ENCODE results near the gene WWOX.

The WWOX gene

DNA sequence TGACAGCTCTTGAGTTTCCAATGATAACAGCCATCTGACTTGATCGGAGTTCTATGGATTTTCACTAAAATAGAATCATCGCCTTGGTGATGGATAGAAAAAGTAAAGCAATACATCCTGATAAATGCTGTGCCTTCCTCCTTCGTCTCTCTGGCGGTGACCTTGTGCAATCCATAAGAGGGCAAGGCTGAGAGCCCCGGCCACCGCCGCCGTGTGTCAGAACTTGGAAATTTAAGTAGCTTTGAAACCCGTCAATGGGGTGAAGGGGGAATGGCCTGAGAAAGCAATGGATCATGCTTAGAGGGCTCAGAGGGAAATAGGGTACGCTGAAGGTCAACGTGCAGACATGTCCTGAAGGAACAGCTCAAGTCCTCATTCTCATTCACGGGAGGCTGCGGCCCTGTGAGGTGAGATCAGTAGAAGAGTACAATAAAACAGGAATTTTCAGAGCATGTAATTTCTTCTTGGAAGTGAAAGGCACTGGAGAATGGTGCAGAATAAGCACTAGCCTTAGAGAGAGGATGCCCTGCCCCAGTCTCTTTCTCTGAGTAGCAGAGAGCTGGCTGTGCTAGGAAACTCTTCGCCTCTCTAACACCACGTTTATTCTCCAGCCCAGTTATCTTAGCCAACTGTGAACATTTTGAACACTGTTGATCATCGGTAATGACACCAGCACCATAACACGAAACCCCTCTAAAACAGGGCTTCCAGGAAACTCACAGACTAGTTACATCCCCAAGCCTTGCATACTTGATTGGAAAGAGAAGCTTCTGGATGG lies 573.5 kb downstream of the WWOX start:
- Mint-ChIP-seq H3K4me1 (ENCODE audit: low read depth) (no peaks in the 10 kb centered on the region), H3K36me3 (ENCODE audit: low read depth) (no peaks in the 10 kb centered on the region), H3K9me3 (no peaks in the 10 kb centered on the region), H3K4me3 (no peak overlapping the region), H3K27me3 (ENCODE audit: low read depth) (no peaks in the 10 kb centered on the region), H3K27ac (no peak overlapping the region)
- no peak for DNase-seq (ENCODE audit: low spot score)

DNA sequence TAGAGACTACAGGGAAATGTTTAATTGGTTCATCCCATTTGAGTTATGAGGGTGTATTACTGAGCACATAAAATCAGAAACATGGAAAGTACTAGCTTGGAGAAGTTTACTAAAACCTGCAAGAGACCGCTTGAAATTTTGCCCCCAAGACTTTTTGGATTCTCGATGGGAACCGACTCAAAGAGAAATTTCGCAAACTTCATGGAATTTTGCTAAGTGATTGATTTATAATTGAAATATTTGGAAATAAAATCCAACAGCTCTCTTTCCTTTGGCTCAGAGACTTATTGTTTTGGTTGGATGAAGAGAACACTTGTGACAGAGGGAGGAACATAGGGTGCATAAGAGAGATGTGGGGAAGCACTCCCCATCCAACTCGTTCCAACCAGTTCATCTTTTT lies 574.4 kb downstream of the WWOX start:
- H3K27ac Mint-ChIP-seq = no peak overlapping the region
- no peaks in the 10 kb centered on the region for H3K9me3 Mint-ChIP-seq
- H3K4me1 Mint-ChIP-seq (ENCODE audit: low read depth) = no peaks in the 10 kb centered on the region
- no peaks in the 10 kb centered on the region for H3K36me3 Mint-ChIP-seq (ENCODE audit: low read depth)
- H3K27me3 Mint-ChIP-seq (ENCODE audit: low read depth) = no peaks in the 10 kb centered on the region
- no peak for DNase-seq (ENCODE audit: low spot score)
- H3K4me3 Mint-ChIP-seq = no peak overlapping the region

GRCh38 chr16:78675312-78675711 lies 575.9 kb downstream of the WWOX start:
- no peaks in the 10 kb centered on the region for H3K27me3 Mint-ChIP-seq (ENCODE audit: low read depth)
- no peaks in the 10 kb centered on the region for H3K36me3 Mint-ChIP-seq (ENCODE audit: low read depth)
- no peak for DNase-seq (ENCODE audit: low spot score)
- no peak overlapping the region for H3K4me3 Mint-ChIP-seq
- no peaks in the 10 kb centered on the region for H3K9me3 Mint-ChIP-seq
- no peak overlapping the region for H3K27ac Mint-ChIP-seq
- no peaks in the 10 kb centered on the region for H3K4me1 Mint-ChIP-seq (ENCODE audit: low read depth)

- Mint-ChIP-seq H3K27me3 (ENCODE audit: low read depth) (no peaks in the 10 kb centered on the region), H3K4me3 (no peak overlapping the region), H3K4me1 (ENCODE audit: low read depth) (no peaks in the 10 kb centered on the region), H3K9me3 (no peaks in the 10 kb centered on the region), H3K36me3 (ENCODE audit: low read depth) (no peaks in the 10 kb centered on the region), H3K27ac (no peak overlapping the region)
- no peak for DNase-seq (ENCODE audit: low spot score)
Measured at GRCh38 chr16:78675951-78676792, 576.7 kb downstream of the WWOX start.

- Mint-ChIP-seq H3K4me1 (ENCODE audit: low read depth) (no peaks in the 10 kb centered on the region), H3K27ac (no peak overlapping the region)
Measured at GRCh38 chr16:78677181-78677731, 577.8 kb downstream of the WWOX start.

GRCh38 chr16:78679546-78679945 lies 580.1 kb downstream of the WWOX start:
- H3K27ac Mint-ChIP-seq = no peak overlapping the region
- DNase-seq (ENCODE audit: low spot score) = no peak
- no peaks in the 10 kb centered on the region for H3K9me3 Mint-ChIP-seq
- no peaks in the 10 kb centered on the region for H3K4me1 Mint-ChIP-seq (ENCODE audit: low read depth)
- no peaks in the 10 kb centered on the region for H3K27me3 Mint-ChIP-seq (ENCODE audit: low read depth)
- H3K4me3 Mint-ChIP-seq = no peak overlapping the region
- H3K36me3 Mint-ChIP-seq (ENCODE audit: low read depth) = no peaks in the 10 kb centered on the region

More at GRCh38 chr16:78677181-78677731, 577.8 kb downstream of the WWOX start:
- Mint-ChIP-seq H3K9me3 (no peaks in the 10 kb centered on the region), H3K4me3 (no peak overlapping the region), H3K27me3 (ENCODE audit: low read depth) (no peaks in the 10 kb centered on the region), H3K36me3 (ENCODE audit: low read depth) (no peaks in the 10 kb centered on the region)
- no peak for DNase-seq (ENCODE audit: low spot score)

DNA sequence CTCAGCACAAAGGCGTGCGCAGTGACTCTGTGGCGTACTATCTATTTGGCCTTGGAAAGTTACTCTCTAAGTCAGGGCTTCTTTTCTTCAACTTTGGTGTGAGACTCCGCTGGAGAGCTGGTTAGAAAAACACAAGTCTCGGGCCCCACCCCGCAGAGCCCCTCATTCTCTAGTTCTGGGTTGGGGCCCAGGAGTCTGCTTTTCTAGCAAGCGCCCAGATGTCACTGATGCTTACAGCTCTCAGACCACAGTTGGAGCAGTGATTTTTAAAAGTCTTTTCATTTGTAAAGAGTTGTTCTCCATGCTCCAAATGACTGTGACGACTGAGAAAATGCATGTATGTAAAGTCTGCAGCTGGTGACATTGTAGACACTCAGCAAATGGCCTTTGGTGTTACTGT lies 582.3 kb downstream of the WWOX start:
- Mint-ChIP-seq H3K27me3 (ENCODE audit: low read depth) (no peaks in the 10 kb centered on the region), H3K9me3 (no peaks in the 10 kb centered on the region), H3K27ac (no peak overlapping the region), H3K36me3 (ENCODE audit: low read depth) (no peaks in the 10 kb centered on the region), H3K4me1 (ENCODE audit: low read depth) (no peaks in the 10 kb centered on the region), H3K4me3 (no peak overlapping the region)
- no peak for DNase-seq (ENCODE audit: low spot score)

DNA sequence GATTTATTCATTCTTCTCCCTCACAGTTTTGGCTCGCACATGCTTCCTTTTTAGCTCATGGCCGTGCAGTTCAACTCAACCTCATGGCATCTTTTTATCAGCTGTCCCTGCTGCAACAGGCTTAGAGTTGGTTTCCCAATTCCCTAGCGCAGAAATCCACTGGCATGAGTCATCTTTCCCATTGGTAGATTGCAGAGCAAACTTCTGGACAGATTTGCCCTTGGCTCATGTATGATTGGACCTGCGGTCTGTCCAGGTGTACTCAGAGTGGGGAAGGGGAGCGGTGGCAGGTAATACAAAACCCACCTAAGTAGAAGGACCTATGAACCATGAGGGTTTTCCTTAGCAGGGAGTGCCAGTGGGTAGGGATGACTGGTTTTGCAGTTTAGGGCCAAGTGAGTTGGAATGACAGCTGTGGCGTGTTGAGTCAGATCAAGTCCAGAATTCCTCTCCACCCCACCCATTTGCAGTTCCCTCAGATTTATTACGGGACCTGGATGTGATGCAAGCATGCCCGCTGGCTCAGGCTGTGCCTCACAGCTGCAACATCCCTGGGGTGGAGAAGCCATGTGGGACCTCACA lies 584.7 kb downstream of the WWOX start:
- no peak for DNase-seq (ENCODE audit: low spot score)

DNA sequence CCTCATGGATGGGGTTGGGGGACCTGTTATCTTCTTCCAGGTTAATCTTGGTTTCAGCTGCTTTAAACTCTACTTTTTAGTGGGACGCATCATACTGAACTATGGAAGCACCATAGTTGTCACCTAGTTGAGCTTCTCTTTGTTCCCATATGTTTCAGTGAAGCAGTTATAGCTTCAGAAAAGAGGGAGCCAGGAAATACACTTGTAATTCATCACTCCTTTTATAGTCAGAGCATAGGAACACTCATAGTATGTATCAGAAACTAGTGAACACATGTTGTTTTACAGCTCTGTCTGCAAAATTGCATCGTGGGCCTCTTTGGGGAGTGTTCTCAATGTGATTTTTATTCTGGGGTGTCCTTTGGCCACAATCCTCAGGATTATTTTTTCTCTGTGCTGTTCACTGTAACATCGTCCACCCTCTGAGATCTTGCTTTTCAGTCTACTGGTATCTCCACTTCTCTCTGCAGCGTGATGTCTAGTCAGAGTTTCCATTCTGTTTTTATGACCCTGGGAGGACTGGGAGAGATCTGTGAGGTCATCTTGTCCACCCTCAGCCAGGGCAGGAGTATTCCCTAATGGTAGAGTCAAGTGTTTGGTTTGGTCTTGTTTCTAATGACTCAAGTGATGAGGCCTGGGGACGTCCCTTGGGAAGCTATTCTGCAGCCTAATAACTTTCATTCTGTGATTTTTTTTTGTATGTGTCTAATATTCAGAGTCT lies 585.4 kb downstream of the WWOX start:
- no peak overlapping the region for H3K27ac Mint-ChIP-seq
- H3K36me3 Mint-ChIP-seq (ENCODE audit: low read depth) = no peaks in the 10 kb centered on the region
- no peaks in the 10 kb centered on the region for H3K9me3 Mint-ChIP-seq

More for the DNA sequence above, 584.7 kb downstream of the WWOX start:
- Mint-ChIP-seq H3K27ac (no peak overlapping the region), H3K9me3 (no peaks in the 10 kb centered on the region), H3K36me3 (ENCODE audit: low read depth) (no peaks in the 10 kb centered on the region), H3K4me1 (ENCODE audit: low read depth) (no peaks in the 10 kb centered on the region), H3K27me3 (ENCODE audit: low read depth) (no peaks in the 10 kb centered on the region), H3K4me3 (no peak overlapping the region)

DNA sequence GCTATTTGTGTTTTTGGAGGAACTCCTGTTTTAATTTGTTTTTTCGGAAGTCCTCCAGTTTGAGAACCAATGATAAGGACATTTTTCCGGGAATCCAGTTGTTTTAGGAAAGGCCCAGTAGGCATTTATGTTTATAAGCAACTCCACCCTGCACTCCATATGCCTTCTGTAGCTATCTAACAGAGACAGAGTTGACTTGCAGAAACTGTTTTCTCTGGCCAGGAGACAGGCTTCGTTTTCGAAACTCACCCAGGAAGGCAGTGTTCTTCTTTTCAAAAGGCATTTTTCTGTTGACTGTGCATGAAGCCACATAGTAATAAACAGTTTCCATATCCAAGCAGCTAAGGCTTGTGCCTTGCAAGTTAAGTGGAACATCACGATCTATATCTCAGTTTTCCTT lies 587.1 kb downstream of the WWOX start:
- H3K4me1 Mint-ChIP-seq (ENCODE audit: low read depth) = no peaks in the 10 kb centered on the region
- H3K27me3 Mint-ChIP-seq (ENCODE audit: low read depth) = no peaks in the 10 kb centered on the region
- H3K9me3 Mint-ChIP-seq = no peaks in the 10 kb centered on the region
- no peaks in the 10 kb centered on the region for H3K36me3 Mint-ChIP-seq (ENCODE audit: low read depth)
- no peak overlapping the region for H3K27ac Mint-ChIP-seq
- H3K4me3 Mint-ChIP-seq = no peak overlapping the region
- no peak for DNase-seq (ENCODE audit: low spot score)

More for the DNA sequence above, 585.4 kb downstream of the WWOX start:
- Mint-ChIP-seq H3K4me3 (no peak overlapping the region), H3K27me3 (ENCODE audit: low read depth) (no peaks in the 10 kb centered on the region), H3K4me1 (ENCODE audit: low read depth) (no peaks in the 10 kb centered on the region)
- DNase-seq (ENCODE audit: low spot score) = no peak

- Mint-ChIP-seq H3K4me3 (no peak overlapping the region), H3K36me3 (ENCODE audit: low read depth) (no peaks in the 10 kb centered on the region), H3K27me3 (ENCODE audit: low read depth) (no peaks in the 10 kb centered on the region), H3K4me1 (ENCODE audit: low read depth) (no peaks in the 10 kb centered on the region), H3K9me3 (no peaks in the 10 kb centered on the region), H3K27ac (no peak overlapping the region)
- no peak for DNase-seq (ENCODE audit: low spot score)
Measured at GRCh38 chr16:78689028-78689427, 589.6 kb downstream of the WWOX start.

DNA sequence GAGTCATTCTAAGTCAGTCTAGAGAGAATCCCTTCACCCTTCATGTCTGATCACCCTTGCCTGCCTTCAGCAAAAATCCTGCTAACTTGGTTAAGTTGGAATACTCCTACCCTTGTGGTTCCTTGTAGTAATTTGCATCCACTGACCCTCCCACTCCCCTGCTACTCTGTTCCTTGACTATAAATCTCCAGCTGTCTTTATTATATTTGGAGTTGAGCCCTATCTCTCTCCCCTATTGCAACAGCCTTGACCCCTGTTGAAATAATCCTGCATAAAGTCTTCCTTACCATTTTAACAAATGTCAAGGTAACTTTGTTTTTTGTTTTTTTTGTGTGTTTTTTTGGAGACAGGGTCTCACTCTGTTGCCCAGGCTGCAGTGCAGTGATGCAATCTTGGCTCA lies 590.1 kb downstream of the WWOX start:
- DNase-seq (ENCODE audit: low spot score) = no peak

GRCh38 chr16:78690510-78690909 lies 591.1 kb downstream of the WWOX start:
- no peaks in the 10 kb centered on the region for H3K27me3 Mint-ChIP-seq (ENCODE audit: low read depth)
- no peaks in the 10 kb centered on the region for H3K9me3 Mint-ChIP-seq
- no peak overlapping the region for H3K27ac Mint-ChIP-seq
- H3K4me3 Mint-ChIP-seq = no peak overlapping the region
- no peaks in the 10 kb centered on the region for H3K4me1 Mint-ChIP-seq (ENCODE audit: low read depth)
- no peaks in the 10 kb centered on the region for H3K36me3 Mint-ChIP-seq (ENCODE audit: low read depth)
- no peak for DNase-seq (ENCODE audit: low spot score)

More for the DNA sequence above, 590.1 kb downstream of the WWOX start:
- Mint-ChIP-seq H3K27me3 (ENCODE audit: low read depth) (no peaks in the 10 kb centered on the region), H3K4me3 (no peak overlapping the region), H3K4me1 (ENCODE audit: low read depth) (no peaks in the 10 kb centered on the region), H3K9me3 (no peaks in the 10 kb centered on the region), H3K36me3 (ENCODE audit: low read depth) (no peaks in the 10 kb centered on the region), H3K27ac (no peak overlapping the region)
